Progenitor cell of endocrine pancreas (in vitro differentiated cells): Measurements from ENCODE around the gene SNAP25. TPM values are rescaled to one million over a fixed set of nuclear protein-coding genes. Genes with fewer than 3 reads are reported as not detected.

Source experiments
- DNase-seq: peaks from one replicate; pipeline ENCODE4 v3.0.0; 2021; ENCODE audit warnings: low spot score; ENCODE audit not compliant: unreplicated experiment
- H3K27ac Mint-ChIP-seq: 2 replicates; pipeline ENCODE4 v1.8.0; 2021; ENCODE audit warnings: mild to moderate bottlenecking, moderate library complexity, mixed read lengths
- H3K27me3 Mint-ChIP-seq: 2 replicates; pipeline ENCODE4 v1.8.0; 2021; ENCODE audit warnings: mixed read lengths
- H3K36me3 Mint-ChIP-seq: 2 replicates; pipeline ENCODE4 v1.8.0; 2022; ENCODE audit warnings: mixed read lengths; ENCODE audit not compliant: insufficient read depth
- H3K4me1 Mint-ChIP-seq: 2 replicates; pipeline ENCODE4 v1.8.0; 2021; ENCODE audit warnings: low read depth, mixed read lengths
- H3K4me3 Mint-ChIP-seq: 2 replicates; pipeline ENCODE4 v1.8.0; 2021; ENCODE audit warnings: low read depth, mild to moderate bottlenecking, moderate library complexity, mixed read lengths
- H3K9me3 Mint-ChIP-seq: 2 replicates; pipeline ENCODE4 v1.8.0; 2021; ENCODE audit warnings: low read depth, mixed read lengths
- total RNA-seq: library from RNA; stranded (reverse); gene quantifications from 2 replicates; pipeline ENCODE4 v1.2.1, GENCODE V29; 2021
- TF ChIP-seq, protein P1 (sequence below): fragments of 200-600 bp; sonication (generic); IDR thresholded peaks from one replicate; pipeline ENCODE4 v1.5.0; 2021; ENCODE audit warnings: antibody characterized with exemption, mild to moderate bottlenecking; ENCODE audit not compliant: unreplicated experiment

SNAP25 gene
- total RNA-seq, 1 donor from 2014 or later: 7.7 TPM

DNA sequence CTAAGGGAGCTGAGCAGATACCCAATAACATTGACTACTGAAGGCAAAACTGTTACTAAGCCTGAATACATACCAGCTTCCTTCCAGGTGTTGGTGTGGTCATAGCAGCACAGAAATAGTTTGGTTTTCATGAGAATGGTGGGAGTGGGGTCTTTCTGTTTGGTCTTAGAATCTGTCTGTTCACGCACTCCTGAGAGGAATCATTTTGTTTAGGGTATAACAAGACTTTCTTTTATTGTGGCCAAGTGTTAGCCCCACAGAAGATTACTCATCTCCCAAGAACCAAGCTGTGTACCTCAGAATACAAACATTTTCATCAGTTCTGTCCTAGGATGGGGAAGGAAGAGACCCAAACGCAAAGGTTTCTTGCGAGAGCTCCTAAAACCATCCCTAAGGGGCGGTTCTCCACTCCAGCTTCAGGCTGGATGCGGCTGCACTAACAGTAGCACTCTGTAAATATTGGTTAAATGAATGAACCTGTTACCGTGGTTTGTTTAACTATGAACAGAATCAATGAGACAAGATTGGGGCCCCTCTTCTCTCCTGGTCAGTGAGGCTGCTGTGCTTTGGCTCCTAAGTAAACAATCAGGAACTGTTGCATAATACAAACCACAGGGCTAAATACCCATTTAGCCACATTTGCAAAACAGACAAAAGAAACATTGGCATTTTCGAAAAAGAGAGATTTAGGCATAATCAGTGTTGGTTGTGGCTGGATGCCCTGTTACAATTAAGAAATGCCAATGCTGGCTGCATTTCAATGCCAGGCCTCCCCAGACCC, 44.9 kb downstream of the SNAP25 start:
- Mint-ChIP-seq H3K27me3 (peaks cover 15% of the 10 kb centered on the region), H3K27ac (peak overlapping the region; percentile 23), H3K9me3 (no peaks in the 10 kb centered on the region), H3K4me1 (peaks cover 24% of the 10 kb centered on the region), H3K4me3 (no peak overlapping the region), H3K36me3 (no peaks in the 10 kb centered on the region)
- DNase-seq: no peak
- TF ChIP-seq, protein P1, sequence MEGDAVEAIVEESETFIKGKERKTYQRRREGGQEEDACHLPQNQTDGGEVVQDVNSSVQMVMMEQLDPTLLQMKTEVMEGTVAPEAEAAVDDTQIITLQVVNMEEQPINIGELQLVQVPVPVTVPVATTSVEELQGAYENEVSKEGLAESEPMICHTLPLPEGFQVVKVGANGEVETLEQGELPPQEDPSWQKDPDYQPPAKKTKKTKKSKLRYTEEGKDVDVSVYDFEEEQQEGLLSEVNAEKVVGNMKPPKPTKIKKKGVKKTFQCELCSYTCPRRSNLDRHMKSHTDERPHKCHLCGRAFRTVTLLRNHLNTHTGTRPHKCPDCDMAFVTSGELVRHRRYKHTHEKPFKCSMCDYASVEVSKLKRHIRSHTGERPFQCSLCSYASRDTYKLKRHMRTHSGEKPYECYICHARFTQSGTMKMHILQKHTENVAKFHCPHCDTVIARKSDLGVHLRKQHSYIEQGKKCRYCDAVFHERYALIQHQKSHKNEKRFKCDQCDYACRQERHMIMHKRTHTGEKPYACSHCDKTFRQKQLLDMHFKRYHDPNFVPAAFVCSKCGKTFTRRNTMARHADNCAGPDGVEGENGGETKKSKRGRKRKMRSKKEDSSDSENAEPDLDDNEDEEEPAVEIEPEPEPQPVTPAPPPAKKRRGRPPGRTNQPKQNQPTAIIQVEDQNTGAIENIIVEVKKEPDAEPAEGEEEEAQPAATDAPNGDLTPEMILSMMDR: no peak

DNA sequence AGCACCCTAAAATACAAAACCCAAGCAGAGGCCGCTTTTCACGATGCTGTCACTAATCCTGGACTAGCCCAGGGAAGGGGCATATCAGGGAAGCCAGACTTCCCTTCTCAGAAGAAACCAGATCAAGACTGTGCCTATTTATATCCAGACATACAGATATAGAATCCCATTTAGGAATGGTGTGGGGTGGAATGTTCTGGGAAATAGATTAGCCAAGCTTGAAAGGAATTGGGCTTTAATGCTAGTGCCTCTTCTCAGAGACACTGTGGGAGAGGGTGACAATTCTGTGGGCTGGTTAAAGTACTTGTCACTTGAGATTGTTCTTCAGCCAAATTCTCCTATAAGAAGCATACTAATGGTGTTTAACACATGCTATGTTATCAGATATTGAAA, 45.5 kb downstream of the SNAP25 start:
- Mint-ChIP-seq H3K9me3 (no peaks in the 10 kb centered on the region), H3K36me3 (no peaks in the 10 kb centered on the region), H3K4me1 (peaks cover 24% of the 10 kb centered on the region), H3K27me3 (peaks cover 15% of the 10 kb centered on the region), H3K4me3 (no peak overlapping the region), H3K27ac (peak overlapping the region; percentile 23)
- TF ChIP-seq, protein P1: no peak
- no peak for DNase-seq

DNA sequence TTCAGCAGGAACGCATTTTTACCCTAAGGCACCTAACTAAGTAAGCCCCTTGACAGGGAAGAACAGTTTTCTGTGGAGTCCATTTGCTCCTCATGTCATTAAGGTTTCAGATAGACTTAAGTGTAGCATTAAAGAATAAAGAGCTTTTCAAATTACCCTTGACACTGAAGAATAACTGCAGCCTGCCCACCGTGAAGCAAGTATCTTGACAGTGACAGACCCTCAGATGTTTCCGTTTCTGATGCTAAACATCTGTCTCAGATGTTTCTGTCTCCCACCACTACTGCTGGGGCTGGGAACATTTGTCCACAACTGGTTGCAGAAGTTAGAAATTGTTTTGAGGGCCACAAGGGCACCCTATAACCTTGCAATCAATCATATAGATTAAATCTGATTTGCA, 50.0 kb downstream of the SNAP25 start:
- H3K4me1 Mint-ChIP-seq: peaks cover 9% of the 10 kb centered on the region
- no peak overlapping the region for H3K4me3 Mint-ChIP-seq
- no peaks in the 10 kb centered on the region for H3K9me3 Mint-ChIP-seq
- DNase-seq: no peak
- H3K27me3 Mint-ChIP-seq: peaks cover 13% of the 10 kb centered on the region
- no peaks in the 10 kb centered on the region for H3K36me3 Mint-ChIP-seq
- H3K27ac Mint-ChIP-seq: no peak overlapping the region
- TF ChIP-seq, protein P1: no peak

DNA sequence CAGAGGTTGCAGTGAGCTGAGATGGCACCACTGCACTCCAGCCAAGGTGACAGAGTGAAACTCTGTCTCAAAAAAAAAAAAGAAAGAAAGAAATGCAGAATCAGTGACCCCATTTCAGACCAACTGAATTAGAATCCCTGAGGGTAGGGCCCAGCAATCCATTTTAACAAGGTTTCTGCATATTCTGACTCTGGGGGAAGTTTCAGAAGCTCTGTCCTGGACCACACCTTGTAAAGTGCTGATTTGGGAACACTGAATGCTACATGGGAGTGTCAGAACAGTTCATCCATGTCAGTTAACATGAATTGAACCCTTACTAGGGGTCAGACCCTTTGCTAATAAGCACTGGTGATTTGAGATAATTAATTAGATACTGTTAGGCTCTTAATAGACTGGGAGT, 52.0 kb downstream of the SNAP25 start:
- Mint-ChIP-seq H3K36me3 (no peaks in the 10 kb centered on the region), H3K4me3 (no peak overlapping the region), H3K4me1 (peaks cover 1% of the 10 kb centered on the region), H3K27me3 (peaks cover 8% of the 10 kb centered on the region), H3K9me3 (no peaks in the 10 kb centered on the region), H3K27ac (no peak overlapping the region)
- TF ChIP-seq, protein P1: no peak
- no peak for DNase-seq

DNA sequence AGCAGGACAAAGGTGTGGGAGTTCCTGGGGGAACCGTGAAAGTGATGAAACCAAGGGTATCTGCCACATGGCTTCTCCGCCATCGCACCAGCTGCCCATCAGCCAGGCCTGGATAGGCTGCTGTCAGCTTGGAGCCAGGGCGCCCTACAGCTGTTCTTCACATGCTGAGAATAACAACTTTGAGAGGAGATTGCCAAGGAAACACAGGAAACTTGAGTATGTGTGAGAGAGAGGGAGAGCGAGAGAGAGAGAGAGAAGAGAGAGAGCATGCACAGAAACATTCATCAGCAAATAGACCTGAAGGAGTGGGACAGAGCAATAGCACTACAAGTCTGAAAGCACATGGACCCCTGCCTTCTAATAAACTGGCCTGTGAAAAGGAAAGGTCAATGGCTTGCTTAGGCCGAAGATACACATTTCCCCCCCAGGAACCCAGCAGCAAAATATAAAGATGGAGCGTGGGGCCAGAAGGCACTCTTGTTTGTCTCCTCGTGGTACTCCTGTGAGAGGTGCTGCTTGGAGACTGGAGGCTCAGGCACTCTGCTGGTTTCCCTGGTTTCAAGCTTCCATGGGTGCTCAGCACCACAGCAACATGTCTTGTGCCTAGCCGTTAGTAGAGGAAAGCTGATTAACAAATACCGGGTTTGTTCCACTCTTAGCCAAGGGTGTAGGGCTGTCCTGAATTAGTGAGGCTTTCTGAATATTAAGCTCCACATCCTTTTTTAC, 53.0 kb downstream of the SNAP25 start:
- Mint-ChIP-seq H3K36me3 (no peaks in the 10 kb centered on the region), H3K27me3 (peaks cover 3% of the 10 kb centered on the region), H3K4me3 (no peak overlapping the region), H3K27ac (no peak overlapping the region), H3K4me1 (no peaks in the 10 kb centered on the region), H3K9me3 (no peaks in the 10 kb centered on the region)
- no peak for DNase-seq
- TF ChIP-seq, protein P1: no peak
